NT2/D1 (cell line): ENCODE results near the gene HCN2.

Source experiments
- SUZ12 ChIP-seq: IDR thresholded peaks from 2 replicates; pipeline ENCODE4 v1.6.1; 2011; ENCODE audit not compliant: insufficient read length, insufficient read depth; ENCODE audit errors: extremely low read depth
- ZNF274 ChIP-seq: IDR thresholded peaks from 2 replicates; pipeline ENCODE4 v1.6.1; 2011; ENCODE audit warnings: mild to moderate bottlenecking, low read depth, low read length

DNA sequence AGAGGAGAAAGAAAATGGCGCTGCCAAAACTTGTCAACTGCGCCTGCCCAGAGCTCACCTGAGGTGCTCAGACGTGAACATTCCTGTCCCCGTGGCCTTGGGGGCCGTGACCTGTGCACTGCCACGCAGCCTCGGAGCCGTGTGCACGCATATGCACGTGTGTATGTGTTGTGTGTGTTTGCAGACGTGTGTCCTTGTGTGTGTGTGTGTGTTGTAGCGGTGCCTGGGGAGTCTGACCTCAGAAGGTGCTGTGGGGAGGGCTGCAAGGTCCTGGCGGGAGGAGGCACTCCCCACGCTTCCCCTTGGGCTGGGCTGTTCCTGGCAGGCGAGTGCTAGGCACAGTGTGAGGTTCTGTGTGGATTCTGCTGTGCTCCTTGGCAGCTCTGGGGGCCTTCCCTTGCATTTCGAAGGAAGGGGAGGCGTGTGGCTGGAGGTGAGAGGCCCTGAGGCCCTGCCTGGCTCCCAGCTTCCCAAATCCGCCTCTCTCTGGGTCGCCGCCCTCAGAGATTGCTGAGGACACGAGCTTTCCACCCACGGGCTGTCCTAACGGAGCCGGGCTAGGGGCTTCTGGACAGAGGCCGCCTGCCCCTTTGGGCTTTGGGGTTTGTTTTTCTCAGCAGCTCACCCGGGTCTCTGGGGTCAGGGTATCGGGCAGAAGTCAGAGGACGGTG is 12.8 kb upstream of the HCN2 start:
- TF ChIP-seq SUZ12, result no peak
- no peak for TF ChIP-seq ZNF274
